GM12878 (cell line): ENCODE measurements around the gene SLA2. TPM values are rescaled to one million over a fixed set of nuclear protein-coding genes. Genes with fewer than 3 reads are reported as not detected.
"Not testable (repeated sequence)": the region's sequence is repeated elsewhere in the genome, so short reads cannot be mapped to it uniquely, and the experiment has no call there.

Experiments used
- ATAC-seq: fragments of 200-7000 bp; cut with Tn5 transposase; 3 replicates; pipeline ENCODE4 v1.9.1; 2020; ENCODE audit warnings: mild to moderate bottlenecking, moderate library complexity
- BruUV-seq: library from RNA; stranded (reverse); fragments of 400-500 nt; replicated peaks from 2 replicates; lab custom pipeline; 2021; lab: Mats Ljungman, UMichigan
- CTCF ChIA-PET: fragments of 300-600 bp; sonication (Branson Sonifier 250); formaldehyde crosslinking; extraction: SDS; loops from one replicate; lab custom pipeline; 2021; ENCODE audit warnings: inconsistent platforms; lab: Yijun Ruan, JAX
- POLR2A ChIA-PET: fragments of 350-600 bp; formaldehyde crosslinking; extraction: SDS; loops from one replicate; lab custom pipeline; 2021; ENCODE audit warnings: inconsistent platforms; lab: Charles Lee
- RAD21 ChIA-PET: fragments of 300-600 bp; sonication (Branson Sonifier 250); formaldehyde crosslinking; loops from one replicate; lab custom pipeline; 2023; ENCODE audit warnings: antibody characterized with exemption; ENCODE audit not compliant: unreplicated experiment; lab: Charles Lee
- SMC1A ChIA-PET: fragments of 300-600 bp; sonication (Branson Sonifier 250); formaldehyde crosslinking; loops from one replicate; lab custom pipeline; 2023; ENCODE audit not compliant: unreplicated experiment, uncharacterized antibody; lab: Charles Lee
- DNase-seq: peaks from one replicate; pipeline ENCODE4 v3.0.0-alpha.2; 2011; ENCODE audit warnings: low read depth, low spot score
- FAIRE-seq: peaks from 3 replicates; lab custom pipeline; 2011; peaks lifted over from hg19 to GRCh38; lab: Jason Lieb, UNC
- H2AFZ ChIP-seq: 2 replicates; pipeline ENCODE4 v1.6.0; 2011; ENCODE audit warnings: low read depth, low read length, control low read depth; ENCODE audit not compliant: control insufficient read depth
- H3K27ac ChIP-seq: 2 replicates; pipeline ENCODE4 v1.5.1; 2011; ENCODE audit warnings: control low read depth; ENCODE audit not compliant: control insufficient read depth, insufficient read depth
- H3K27me3 ChIP-seq, 2 experiments: replicated peaks in 1 of 2; 2 replicates each; pipeline versions ENCODE4 v1.6.0 to v1.6.1; 2011; ENCODE audit warnings: low read length in 1 of 2; ENCODE audit not compliant: control insufficient read depth in 2 of 2, insufficient read depth in 2 of 2
- H3K36me3 ChIP-seq, 2 experiments: 2 replicates each; pipeline ENCODE4 v1.5.1; 2011; ENCODE audit warnings: low read length in 1 of 2; ENCODE audit not compliant: control insufficient read depth in 2 of 2, insufficient read depth in 2 of 2
- H3K4me1 ChIP-seq: 2 replicates; pipeline ENCODE4 v1.6.1; 2011; ENCODE audit warnings: mild to moderate bottlenecking, low read length, moderate library complexity, mixed read lengths; ENCODE audit not compliant: control insufficient read depth, insufficient read depth
- H3K4me2 ChIP-seq: 2 replicates; pipeline ENCODE4 v1.6.0; 2011; ENCODE audit warnings: control low read depth; ENCODE audit not compliant: control insufficient read depth, insufficient read depth
- H3K4me3 ChIP-seq: fragments of 200-600 bp; sonication (generic); 2 replicates; pipeline ENCODE4 v1.5.1; 2016
- H3K79me2 ChIP-seq: 2 replicates; pipeline ENCODE4 v1.6.0; 2011; ENCODE audit warnings: low read length; ENCODE audit not compliant: control insufficient read depth, insufficient read depth
- H3K9ac ChIP-seq: 2 replicates; pipeline ENCODE4 v1.8.0; 2011; ENCODE audit warnings: low read length, control low read depth, mixed read lengths; ENCODE audit not compliant: control insufficient read depth, insufficient read depth
- H3K9me3 ChIP-seq: replicated peaks from 3 replicates; pipeline ENCODE4 v1.5.1; 2011; ENCODE audit warnings: mild to moderate bottlenecking, low read length; ENCODE audit not compliant: control insufficient read depth, insufficient read depth
- H4K20me1 ChIP-seq: 2 replicates; pipeline ENCODE4 v1.6.0; 2011; ENCODE audit not compliant: control insufficient read depth, insufficient read depth
- EED ChIP-seq: sonication (generic); IDR thresholded peaks from 2 replicates; pipeline ENCODE4 v1.6.1; 2016; ENCODE audit warnings: antibody characterized with exemption, low read depth
- ESRRA ChIP-seq: IDR thresholded peaks from 2 replicates; pipeline ENCODE4 v1.6.1; 2012; ENCODE audit warnings: mild to moderate bottlenecking, low read length, improper control_type of control experiment
- HDAC2 ChIP-seq: fragments of 200-600 bp; sonication (generic); IDR thresholded peaks from 2 replicates; pipeline ENCODE4 v1.6.1; 2017
- SIX5 ChIP-seq: IDR thresholded peaks from 2 replicates; pipeline ENCODE4 v1.6.1; 2011; ENCODE audit warnings: mild to moderate bottlenecking, low read depth, low read length, moderate library complexity; ENCODE audit not compliant: severe bottlenecking
- ZNF24 ChIP-seq: fragments of 450-650 bp; IDR thresholded peaks from 2 replicates; pipeline ENCODE4 v1.6.1; 2017; ENCODE audit warnings: antibody characterized with exemption, mild to moderate bottlenecking
- WGBS: methylation state at CpG from one replicate; pipeline ENCODE4 v1.1.6; 2016; ENCODE audit warnings: low lambda C conversion rate; ENCODE audit not compliant: insufficient replicate concordance, insufficient coverage; ENCODE audit errors: missing lambda C conversion rate; 5-methylcytosine and 5-hydroxymethylcytosine counted together
- in situ Hi-C: fragments of 300-500 bp; cut with MboI; formaldehyde crosslinking; loops from 9 replicates; pipeline ENCODE4 v1.14.3; 2018; ENCODE audit warnings: mixed read lengths
- intact Hi-C: fragments of 100-400 bp; cut with micrococcal nuclease; formaldehyde crosslinking; loops from one replicate; pipeline ENCODE4 v1.14.2; 2022; ENCODE audit not compliant: unreplicated experiment
- polyA plus RNA-seq, 11 experiments: library from polyadenylated mRNA; depleted of rRNA in 4 of 11; unstranded in 6 of 11; stranded (reverse) in 5 of 11; fragments of >200 nt; fragmentation: Nextera tagmentation in 4 of 11; fragmentation: Illumina TruSeq in 1 of 11; extraction: Ambion mirVana in 4 of 11; extraction: Trizol in 1 of 11; gene quantifications; 1 replicate in 1 of 11; 2 replicates in 10 of 11; pipeline versions ENCODE4 v1.2.1 to v1.2.3, GENCODE V29; 2011 to 2016; ENCODE audit warnings: inconsistent platforms in 2 of 11, missing spikeins in 2 of 11, low read depth in 1 of 11
- total RNA-seq, 4 experiments: library from RNA; depleted of rRNA in 3 of 4; stranded (reverse); fragments of >200 nt in 3 of 4; fragmentation: Illumina TruSeq in 1 of 4; extraction: Trizol in 1 of 4; gene quantifications; 2 replicates each; pipeline versions ENCODE4 v1.2.1 to v1.2.3, GENCODE V29; 2013 to 2021
- TF ChIP-seq, protein P1 (sequence below), 3 experiments: IDR thresholded peaks in 2 of 3; conservative IDR thresholded peaks in 1 of 3; 2 replicates each; pipeline ENCODE4 v1.5.1; 2011; ENCODE audit warnings: low read depth in 3 of 3, low read length in 3 of 3, mild to moderate bottlenecking in 3 of 3, control low read depth in 2 of 3, moderate library complexity in 2 of 3, inconsistent platforms in 1 of 3, mixed read lengths in 1 of 3; ENCODE audit not compliant: control insufficient read depth in 2 of 3, insufficient read depth in 1 of 3; ENCODE audit errors: extremely low read depth in 1 of 3

Gene SLA2
- total and polyA plus RNA-seq, 10 of the 15 experiments (the other 5 are each of a cell fraction or from before 2014, with no cell fraction given), result 0.29 to 3.3 (median 1.4) TPM

- no peak for TF ChIP-seq ESRRA
- TF ChIP-seq, protein P1, sequence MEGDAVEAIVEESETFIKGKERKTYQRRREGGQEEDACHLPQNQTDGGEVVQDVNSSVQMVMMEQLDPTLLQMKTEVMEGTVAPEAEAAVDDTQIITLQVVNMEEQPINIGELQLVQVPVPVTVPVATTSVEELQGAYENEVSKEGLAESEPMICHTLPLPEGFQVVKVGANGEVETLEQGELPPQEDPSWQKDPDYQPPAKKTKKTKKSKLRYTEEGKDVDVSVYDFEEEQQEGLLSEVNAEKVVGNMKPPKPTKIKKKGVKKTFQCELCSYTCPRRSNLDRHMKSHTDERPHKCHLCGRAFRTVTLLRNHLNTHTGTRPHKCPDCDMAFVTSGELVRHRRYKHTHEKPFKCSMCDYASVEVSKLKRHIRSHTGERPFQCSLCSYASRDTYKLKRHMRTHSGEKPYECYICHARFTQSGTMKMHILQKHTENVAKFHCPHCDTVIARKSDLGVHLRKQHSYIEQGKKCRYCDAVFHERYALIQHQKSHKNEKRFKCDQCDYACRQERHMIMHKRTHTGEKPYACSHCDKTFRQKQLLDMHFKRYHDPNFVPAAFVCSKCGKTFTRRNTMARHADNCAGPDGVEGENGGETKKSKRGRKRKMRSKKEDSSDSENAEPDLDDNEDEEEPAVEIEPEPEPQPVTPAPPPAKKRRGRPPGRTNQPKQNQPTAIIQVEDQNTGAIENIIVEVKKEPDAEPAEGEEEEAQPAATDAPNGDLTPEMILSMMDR (IDR thresholded peaks at IDR 0.05 in 2 of 3, conservative IDR thresholded peaks at IDR 0.05 in 1 of 3; ENCODE audit: control insufficient read depth in 2 of 3, extremely low read depth in 1 of 3, insufficient read depth in 1 of 3, low read depth in 3 of 3, low read length in 3 of 3), result no peak
- TF ChIP-seq SIX5, result no peak
- no peak for TF ChIP-seq HDAC2
- TF ChIP-seq EED, result no peak
- no peak for TF ChIP-seq ZNF24
These were observed 4.5 kb downstream of the SLA2 start (continued) for GRCh38 chr20:36641506-36641843.

DNA sequence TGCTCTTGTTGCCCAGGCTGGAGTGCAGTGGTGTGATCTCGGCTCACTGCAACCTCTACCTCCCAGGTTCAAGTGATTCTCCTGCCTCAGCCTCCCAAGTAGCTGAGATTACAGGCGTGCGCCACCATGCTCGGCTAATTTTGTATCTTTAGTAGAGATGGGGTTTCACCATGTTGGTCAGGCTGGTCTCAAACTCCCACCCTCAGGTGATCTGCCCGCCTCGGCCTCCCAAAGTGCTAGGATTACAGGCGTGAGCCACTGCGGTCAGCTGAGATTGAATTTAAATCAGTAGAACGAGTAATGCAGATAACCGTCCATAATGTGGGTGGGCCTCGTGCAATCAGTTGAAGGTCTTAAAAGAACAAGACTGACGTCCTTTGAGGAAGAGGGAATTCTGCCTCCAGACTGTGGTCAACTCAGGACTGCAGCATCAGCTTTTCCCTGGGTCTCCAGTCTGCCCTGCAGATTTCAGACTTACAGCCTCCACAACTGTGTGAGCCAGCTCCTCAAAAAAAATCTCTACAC lies 7.1 kb downstream of the SLA2 start:
- SMC1A ChIA-PET, H4K20me1 ChIP-seq, H3K4me1 ChIP-seq, ATAC-seq, H2AFZ ChIP-seq, in situ Hi-C loops, H3K4me2 ChIP-seq, POLR2A ChIA-PET, DNase-seq, H3K27ac ChIP-seq, CTCF ChIA-PET, FAIRE-seq, H3K36me3 ChIP-seq, intact Hi-C loops, H3K4me3 ChIP-seq, H3K9ac ChIP-seq, BruUV-seq, H3K79me2 ChIP-seq, H3K27me3 ChIP-seq, H3K9me3 ChIP-seq: not testable (repeated sequence)
- WGBS, result 82% methylated on average over 12 of the region's 12 CpGs
- RAD21 ChIA-PET, result interaction anchor here (0.6 kb wide), 1 partner anchor 246 kb away, joined by 4 read pairs; no protein-coding TSS in a partner anchor
